ENCODE measurements around the gene DNAJC8. TPM values are rescaled to one million over a fixed set of nuclear protein-coding genes. Genes with fewer than 3 reads are reported as not detected.

The DNAJC8 gene
- polyA plus RNA-seq, 3 donors from 2014 or later: 197 to 269 (median 205) TPM

GRCh38 chr1:28260803-28261174, 28.0 kb upstream of the DNAJC8 start:
- Mint-ChIP-seq H3K9me3 (no peaks in the 10 kb centered on the region), H3K27ac (peak overlapping the region; percentile 20 to 87 (median 54)), H3K27me3 (ENCODE audit: low read depth in 3 of 3) (peaks cover 0 to 14% (median 7%) of the 10 kb centered on the region in 3 donors), H3K36me3 (no peaks in the 10 kb centered on the region), H3K4me3 (peak overlapping the region; percentile 79 to 88 (median 83)), H3K4me1 (peaks cover 50 to 64% of the 10 kb centered on the region in 2 donors)
- no peak for DNase-seq

- Mint-ChIP-seq H3K9me3 (no peaks in the 10 kb centered on the region), H3K27me3 (ENCODE audit: low read depth in 3 of 3) (peaks cover 0 to 13% (median 7%) of the 10 kb centered on the region in 3 donors), H3K4me3 (peak overlapping the region; percentile 82 to 88 (median 84)), H3K4me1 (peaks cover 52 to 67% of the 10 kb centered on the region in 2 donors), H3K36me3 (no peaks in the 10 kb centered on the region), H3K27ac (peak overlapping the region in 5 of 6 donors; percentile 35 to 87 (median 56))
- DNase-seq: no peak
Observed at GRCh38 chr1:28259934-28260802, 27.3 kb upstream of the DNAJC8 start.

GRCh38 chr1:28259252-28259933, 26.6 kb upstream of the DNAJC8 start, which contains the start of gene SESN2:
Gene SESN2 (plus strand): TSS chr1:28259518. CDS start chr1:28259848, 330 bp downstream.
- Mint-ChIP-seq H3K4me1 (peaks cover 53 to 63% of the 10 kb centered on the region in 2 donors), H3K27me3 (ENCODE audit: low read depth in 3 of 3) (peaks cover 0 to 13% (median 7%) of the 10 kb centered on the region in 3 donors), H3K36me3 (no peaks in the 10 kb centered on the region), H3K27ac (peak within 1 kb of the TSS in 5 of 6 donors; percentile 36 to 88 (median 57)), H3K9me3 (no peaks in the 10 kb centered on the region), H3K4me3 (peak within 1 kb of the TSS; percentile 82 to 88 (median 84))
- peak; percentile 99 for DNase-seq

- H3K27me3 Mint-ChIP-seq (ENCODE audit: low read depth in 3 of 3): peaks cover 0 to 13% (median 7%) of the 10 kb centered on the region in 3 donors
- DNase-seq: no peak
- peak overlapping the region in 5 of 6 donors; percentile 36 to 88 (median 57) for H3K27ac Mint-ChIP-seq
- H3K9me3 Mint-ChIP-seq: no peaks in the 10 kb centered on the region
- H3K4me1 Mint-ChIP-seq: peaks cover 53 to 63% of the 10 kb centered on the region in 2 donors
- H3K4me3 Mint-ChIP-seq: peak overlapping the region; percentile 76 to 85 (median 80)
- H3K36me3 Mint-ChIP-seq: no peaks in the 10 kb centered on the region
Observed at GRCh38 chr1:28258628-28259251, 25.9 kb upstream of the DNAJC8 start.

GRCh38 chr1:28257736-28258135, 24.9 kb upstream of the DNAJC8 start:
- DNase-seq: no peak
- H3K27me3 Mint-ChIP-seq (ENCODE audit: low read depth in 3 of 3): peaks cover 0 to 12% (median 7%) of the 10 kb centered on the region in 3 donors
- peak overlapping the region; percentile 36 to 85 (median 79) for H3K4me3 Mint-ChIP-seq
- H3K36me3 Mint-ChIP-seq: no peaks in the 10 kb centered on the region
- H3K9me3 Mint-ChIP-seq: no peaks in the 10 kb centered on the region
- peak overlapping the region in 4 of 6 donors; percentile 46 to 69 (median 53) for H3K27ac Mint-ChIP-seq
- H3K4me1 Mint-ChIP-seq: peaks cover 49 to 53% of the 10 kb centered on the region in 2 donors

- Mint-ChIP-seq H3K36me3 (no peaks in the 10 kb centered on the region), H3K4me3 (peak overlapping the region; percentile 60 to 83 (median 73))
- peak; percentile 66 to 75 (median 74) for DNase-seq
Observed at GRCh38 chr1:28256197-28256827, 23.5 kb upstream of the DNAJC8 start.

GRCh38 chr1:28249866-28250295, 17.1 kb upstream of the DNAJC8 start:
- peaks cover 38 to 45% of the 10 kb centered on the region in 2 donors for H3K4me1 Mint-ChIP-seq
- DNase-seq: no peak
- peak overlapping the region in 5 of 6 donors; percentile 6 to 94 (median 48) for H3K27ac Mint-ChIP-seq
- H3K36me3 Mint-ChIP-seq: no peaks in the 10 kb centered on the region
- peaks cover 0 to 7% (median 3%) of the 10 kb centered on the region in 3 donors for H3K27me3 Mint-ChIP-seq (ENCODE audit: low read depth in 3 of 3)
- peak overlapping the region in 1 of 5 donors; percentile 4 for H3K4me3 Mint-ChIP-seq
- no peaks in the 10 kb centered on the region for H3K9me3 Mint-ChIP-seq

More at GRCh38 chr1:28256197-28256827, 23.5 kb upstream of the DNAJC8 start:
- peak overlapping the region; percentile 53 to 96 (median 83) for H3K27ac Mint-ChIP-seq
- no peaks in the 10 kb centered on the region for H3K9me3 Mint-ChIP-seq
- H3K27me3 Mint-ChIP-seq (ENCODE audit: low read depth in 3 of 3): peaks cover 0 to 12% (median 5%) of the 10 kb centered on the region in 3 donors
- peaks cover 45 to 49% of the 10 kb centered on the region in 2 donors for H3K4me1 Mint-ChIP-seq

GRCh38 chr1:28249013-28249865, 16.4 kb upstream of the DNAJC8 start:
- no peak for DNase-seq
- Mint-ChIP-seq H3K4me1 (peaks cover 45 to 52% of the 10 kb centered on the region in 2 donors), H3K4me3 (peak overlapping the region; percentile 84 to 89 (median 88)), H3K36me3 (no peaks in the 10 kb centered on the region), H3K27ac (peak overlapping the region; percentile 91 to 99 (median 94)), H3K27me3 (ENCODE audit: low read depth in 3 of 3) (peaks cover 0 to 8% (median 3%) of the 10 kb centered on the region in 3 donors), H3K9me3 (no peaks in the 10 kb centered on the region)

- Mint-ChIP-seq H3K4me3 (peak overlapping the region; percentile 84 to 89 (median 88)), H3K27ac (peak overlapping the region; percentile 91 to 99 (median 94)), H3K27me3 (ENCODE audit: low read depth in 3 of 3) (peaks cover 0 to 8% (median 3%) of the 10 kb centered on the region in 3 donors), H3K36me3 (peaks cover 0 to 4% (median 3%) of the 10 kb centered on the region in 3 donors), H3K9me3 (no peaks in the 10 kb centered on the region), H3K4me1 (peaks cover 52 to 60% of the 10 kb centered on the region in 2 donors)
- peak; percentile 77 to 81 (median 78) for DNase-seq
Observed at GRCh38 chr1:28248273-28249012, 15.6 kb upstream of the DNAJC8 start.

GRCh38 chr1:28247612-28248272, 14.9 kb upstream of the DNAJC8 start:
- Mint-ChIP-seq H3K27ac (peak overlapping the region; percentile 91 to 99 (median 94)), H3K36me3 (peaks cover 0 to 4% (median 3%) of the 10 kb centered on the region in 3 donors), H3K9me3 (no peaks in the 10 kb centered on the region), H3K4me1 (peaks cover 57 to 64% of the 10 kb centered on the region in 2 donors), H3K27me3 (ENCODE audit: low read depth in 3 of 3) (peaks cover 0 to 8% (median 3%) of the 10 kb centered on the region in 3 donors), H3K4me3 (peak overlapping the region; percentile 84 to 89 (median 88))
- no peak for DNase-seq

GRCh38 chr1:28246427-28246832, 13.6 kb upstream of the DNAJC8 start:
- peak overlapping the region; percentile 84 to 89 (median 88) for H3K4me3 Mint-ChIP-seq
- peaks cover 0 to 4% (median 3%) of the 10 kb centered on the region in 3 donors for H3K36me3 Mint-ChIP-seq
- peaks cover 0 to 8% (median 3%) of the 10 kb centered on the region in 3 donors for H3K27me3 Mint-ChIP-seq (ENCODE audit: low read depth in 3 of 3)
- no peaks in the 10 kb centered on the region for H3K9me3 Mint-ChIP-seq
- H3K4me1 Mint-ChIP-seq: peaks cover 58 to 66% of the 10 kb centered on the region in 2 donors
- DNase-seq: peak; percentile 68 to 82 (median 81)
- H3K27ac Mint-ChIP-seq: peak overlapping the region; percentile 91 to 99 (median 94)
